Body of pancreas (tissue), 4 donors: Measurements from ENCODE around the gene DUSP5.

Experiments used
- CTCF ChIP-seq, 7 experiments: fragments of 450-650 bp in 4 of 7; fragments of 200-600 bp in 3 of 7; sonication (generic) in 3 of 7; IDR thresholded peaks; one replicate each; pipeline ENCODE4 v1.5.1; 2016 to 2019; ENCODE audit warnings: antibody characterized with exemption in 7 of 7
- POLR2A ChIP-seq, 3 donors: fragments of 450-650 bp; IDR thresholded peaks; one replicate each; pipeline ENCODE4 v1.6.1; 2016; ENCODE audit warnings: antibody characterized with exemption in 3 of 3, mild to moderate bottlenecking in 2 of 3

- no peak for TF ChIP-seq CTCF (IDR thresholded peaks at IDR 0.05)
- no peak for TF ChIP-seq POLR2A (IDR thresholded peaks at IDR 0.05)
Observed at GRCh38 chr10:110508159-110508788, 10.6 kb downstream of the DUSP5 start.
